T-helper 1 cell treated with Interleukin-12 subunit alpha and Interleukin-12 subunit beta and Interleukin-4 antibody, amounts not matched to agents 30 μg/mL and 1 μg/mL, for 36 hours (primary cell): ENCODE results near the gene TNK2.
A peak's percentile ranks its signal among the peaks of the same experiment; 100 is the strongest.
"Not testable (repeated sequence)": the region's sequence is repeated elsewhere in the genome, so short reads cannot be mapped to it uniquely, and the experiment has no call there.

Source experiments
- H3K27ac Mint-ChIP-seq: one replicate; pipeline ENCODE4 v1.8.0; 2021; ENCODE audit warnings: mild to moderate bottlenecking, mixed read lengths
- H3K27me3 Mint-ChIP-seq: one replicate; pipeline ENCODE4 v1.8.0; 2021; ENCODE audit warnings: low read depth, mixed read lengths
- H3K36me3 Mint-ChIP-seq: one replicate; pipeline ENCODE4 v1.8.0; 2021; ENCODE audit warnings: low read depth, mixed read lengths
- H3K4me1 Mint-ChIP-seq: one replicate; pipeline ENCODE4 v1.8.0; 2021; ENCODE audit warnings: low read depth, mixed read lengths
- H3K4me3 Mint-ChIP-seq: one replicate; pipeline ENCODE4 v1.8.0; 2021; ENCODE audit warnings: mild to moderate bottlenecking, moderate library complexity, mixed read lengths
- H3K9me3 Mint-ChIP-seq: one replicate; pipeline ENCODE4 v1.8.0; 2021; ENCODE audit warnings: mixed read lengths

TNK2 gene

DNA sequence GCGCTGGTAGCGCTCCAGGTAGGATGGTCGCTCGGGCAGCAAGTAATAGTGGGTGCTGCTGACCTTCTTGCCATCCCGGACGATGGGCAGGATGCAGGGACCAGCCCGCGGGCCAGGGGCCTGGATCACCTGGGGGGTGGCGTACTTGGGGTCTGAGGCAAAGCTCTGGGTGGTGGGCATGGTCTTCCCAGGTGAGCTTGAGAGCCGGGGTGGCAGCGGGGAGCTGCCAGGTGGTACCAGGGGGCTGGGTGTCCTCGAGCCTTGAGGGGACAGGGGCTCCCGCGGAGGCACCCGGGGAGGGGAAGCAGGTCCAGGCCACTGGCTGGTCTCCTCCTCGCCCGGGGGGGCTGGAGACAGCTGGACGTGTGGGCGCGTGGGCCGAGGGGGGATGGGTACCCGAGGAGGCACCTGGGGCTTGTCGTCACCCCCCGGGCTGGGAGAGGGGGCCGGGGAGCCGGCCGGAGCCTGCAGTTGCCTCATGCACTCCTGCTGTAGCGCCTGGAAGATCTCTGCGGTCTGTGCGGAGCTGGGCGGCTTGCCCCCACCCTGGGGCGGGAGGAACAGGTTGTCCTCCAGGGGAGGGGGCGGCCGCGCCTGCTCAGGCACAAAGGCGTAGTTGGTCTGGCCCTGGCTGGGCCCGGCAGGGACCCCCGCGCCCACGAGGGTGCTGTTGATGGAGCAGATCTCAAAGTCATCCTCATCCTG is 40.6 kb downstream of the TNK2 start:
- H3K4me3 Mint-ChIP-seq: no peak overlapping the region
- H3K36me3 Mint-ChIP-seq: peaks cover 12% of the 10 kb centered on the region
- no peak overlapping the region for H3K27ac Mint-ChIP-seq
- no peaks in the 10 kb centered on the region for H3K9me3 Mint-ChIP-seq
- H3K27me3 Mint-ChIP-seq: no peaks in the 10 kb centered on the region
- no peaks in the 10 kb centered on the region for H3K4me1 Mint-ChIP-seq

DNA sequence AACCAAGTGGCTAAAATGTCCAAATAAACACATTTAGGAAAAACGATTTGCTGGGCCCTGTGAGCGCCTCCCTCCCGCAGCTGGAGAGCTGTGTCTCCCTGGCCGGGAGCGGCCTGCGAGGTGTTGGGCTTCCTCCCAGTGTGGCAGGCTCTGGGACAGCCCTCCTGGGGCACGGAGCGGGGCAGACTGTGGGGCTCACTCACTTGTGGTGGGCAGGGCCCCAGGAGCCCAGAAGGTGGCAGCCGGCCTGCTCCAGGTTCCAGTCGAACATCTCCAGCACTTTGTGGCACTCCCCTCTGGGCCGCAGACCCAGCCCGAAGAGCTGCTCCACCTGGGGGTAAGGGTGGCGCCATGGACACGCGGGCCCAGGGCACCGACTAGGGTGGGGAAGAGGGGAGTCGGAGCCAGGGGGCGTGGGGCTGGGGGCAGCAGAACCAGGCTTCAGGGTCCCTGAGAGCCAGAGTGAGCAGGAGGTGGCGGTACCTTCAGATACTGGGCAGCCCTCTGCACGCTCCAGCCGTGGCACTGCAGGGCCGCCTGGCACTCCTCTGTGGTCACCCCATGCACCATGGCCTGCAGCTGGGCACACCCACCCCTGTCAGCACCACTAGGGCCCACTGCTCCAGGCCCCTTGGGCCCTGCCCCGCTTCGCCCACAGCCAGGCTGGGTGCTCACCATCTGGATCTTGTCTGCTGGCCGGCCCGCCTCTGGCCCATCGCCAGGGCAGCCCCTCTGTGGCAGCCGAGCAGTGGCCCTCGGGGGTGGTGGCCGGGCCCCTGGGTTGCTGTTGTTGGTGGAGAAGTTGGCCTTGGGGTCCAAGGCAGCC is 41.5 kb downstream of the TNK2 start:
- Mint-ChIP-seq H3K4me3 (no peak overlapping the region), H3K27ac (no peak overlapping the region), H3K9me3 (no peaks in the 10 kb centered on the region), H3K27me3 (no peaks in the 10 kb centered on the region), H3K36me3 (peaks cover 12% of the 10 kb centered on the region), H3K4me1 (no peaks in the 10 kb centered on the region)

DNA sequence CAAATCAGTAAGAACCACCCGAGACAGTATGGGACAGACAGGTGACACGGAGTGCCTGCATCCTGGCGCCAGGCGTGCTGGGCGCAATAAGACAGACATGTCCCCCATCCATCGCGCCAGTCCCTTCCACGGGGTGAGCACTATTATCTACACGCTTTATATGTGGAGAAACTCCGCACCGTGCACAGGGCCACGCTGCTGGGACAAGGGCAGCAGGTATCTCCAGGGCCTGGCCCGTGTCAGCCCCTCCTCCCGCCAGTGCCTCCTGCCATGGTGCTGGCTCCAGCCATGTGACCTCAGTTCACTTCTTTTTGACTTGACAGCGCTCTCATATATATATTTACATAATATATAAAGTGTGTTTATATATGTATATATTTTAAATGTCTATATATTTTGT is 42.6 kb downstream of the TNK2 start:
- Mint-ChIP-seq H3K4me3 (no peak overlapping the region), H3K9me3 (no peaks in the 10 kb centered on the region), H3K27me3 (no peaks in the 10 kb centered on the region), H3K36me3 (peaks cover 12% of the 10 kb centered on the region), H3K27ac (no peak overlapping the region), H3K4me1 (no peaks in the 10 kb centered on the region)

DNA sequence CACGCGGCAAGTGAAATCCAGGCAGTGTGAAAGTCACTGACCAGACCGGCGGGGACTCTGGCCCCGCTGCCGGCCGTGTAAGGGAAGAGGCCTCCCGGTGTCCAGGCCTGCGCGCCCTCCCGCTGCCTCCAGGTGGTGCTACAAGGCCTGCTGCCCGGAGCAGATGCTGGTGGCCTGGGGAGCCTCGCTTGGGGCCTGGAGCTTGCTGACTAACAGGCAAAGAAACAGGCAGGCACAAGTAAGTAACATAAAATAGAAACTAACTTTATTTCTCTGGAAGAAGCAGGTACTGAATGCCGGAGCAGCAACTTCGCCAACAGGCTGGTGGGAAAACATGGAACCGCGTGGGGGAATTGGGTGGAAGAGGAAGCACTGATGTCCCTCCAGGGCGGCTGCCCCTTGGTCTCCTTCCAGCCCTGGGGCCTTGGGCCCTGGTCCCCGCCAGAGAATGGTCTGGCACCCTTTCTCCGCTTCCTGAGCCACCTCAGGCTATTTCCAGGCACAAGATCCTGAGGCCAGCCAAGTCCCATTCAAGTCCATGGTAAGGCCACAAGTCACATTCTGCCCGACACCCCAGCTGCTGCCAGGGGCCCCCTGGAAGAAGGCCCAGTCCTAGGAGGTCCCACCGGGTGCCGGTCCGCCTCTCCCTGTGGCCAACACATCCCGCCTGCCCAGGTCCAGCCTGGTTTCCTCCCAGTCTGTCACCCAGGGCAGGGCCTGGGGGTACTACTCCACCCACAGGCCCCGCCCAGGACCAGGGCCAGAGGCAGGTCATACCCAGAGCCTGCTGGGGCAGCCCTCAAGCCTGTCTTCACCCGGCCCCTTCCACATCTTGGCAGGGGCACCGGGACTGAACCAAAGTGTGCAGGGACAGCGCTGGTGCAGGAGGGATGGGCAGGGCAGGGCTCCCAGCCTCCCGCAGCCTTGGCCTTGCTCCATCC is 45.0 kb downstream of the TNK2 start:
- Mint-ChIP-seq H3K4me3 (no peak overlapping the region), H3K27me3 (peaks cover 4% of the 10 kb centered on the region), H3K36me3 (peaks cover 9% of the 10 kb centered on the region), H3K9me3 (no peaks in the 10 kb centered on the region), H3K27ac (no peak overlapping the region), H3K4me1 (peaks cover 6% of the 10 kb centered on the region)

DNA sequence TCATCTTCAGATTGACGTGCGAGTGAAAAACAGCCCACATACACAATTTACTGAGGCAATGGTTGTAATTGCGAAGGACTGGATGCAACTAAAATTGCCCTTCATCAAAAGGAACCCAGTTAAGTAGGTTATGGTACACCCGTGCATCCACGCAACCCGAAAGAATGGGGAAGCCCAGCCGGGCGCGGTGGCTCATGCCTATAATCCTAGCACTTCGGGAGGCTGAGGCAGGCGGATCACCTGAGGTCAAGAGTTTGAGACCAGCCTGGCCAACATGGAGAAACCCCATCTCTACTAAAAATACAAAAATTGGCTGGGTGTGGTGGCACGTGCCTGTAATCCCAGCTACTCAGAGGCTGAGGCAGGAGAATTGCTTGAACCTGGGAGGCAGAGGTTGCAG is 46.0 kb downstream of the TNK2 start:
- H3K27ac Mint-ChIP-seq, H3K36me3 Mint-ChIP-seq, H3K4me1 Mint-ChIP-seq, H3K9me3 Mint-ChIP-seq, H3K27me3 Mint-ChIP-seq, H3K4me3 Mint-ChIP-seq: not testable (repeated sequence)

DNA sequence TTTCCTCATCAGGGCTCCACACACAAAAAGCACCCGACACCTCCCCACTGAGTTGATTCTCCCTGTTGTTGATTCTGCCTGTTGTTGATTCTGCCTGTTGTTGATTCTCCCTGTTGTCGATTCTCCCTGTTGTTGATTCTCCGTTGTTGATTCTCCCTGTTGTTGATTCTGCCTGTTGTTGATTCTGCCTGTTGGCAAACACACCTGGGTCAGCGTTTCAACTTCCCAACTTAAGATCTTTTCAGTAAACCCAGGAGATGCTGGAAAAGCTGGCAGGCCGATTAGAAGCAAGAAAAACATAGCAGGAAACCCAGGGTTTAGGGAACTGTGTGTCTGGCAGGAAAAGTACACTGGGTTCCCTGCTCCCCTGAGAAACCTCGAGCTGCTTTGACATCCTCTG is 47.9 kb downstream of the TNK2 start:
- Mint-ChIP-seq H3K4me3 (no peak overlapping the region), H3K9me3 (no peaks in the 10 kb centered on the region), H3K36me3 (peaks cover 9% of the 10 kb centered on the region), H3K27ac (no peak overlapping the region), H3K4me1 (peaks cover 6% of the 10 kb centered on the region), H3K27me3 (peaks cover 4% of the 10 kb centered on the region)

DNA sequence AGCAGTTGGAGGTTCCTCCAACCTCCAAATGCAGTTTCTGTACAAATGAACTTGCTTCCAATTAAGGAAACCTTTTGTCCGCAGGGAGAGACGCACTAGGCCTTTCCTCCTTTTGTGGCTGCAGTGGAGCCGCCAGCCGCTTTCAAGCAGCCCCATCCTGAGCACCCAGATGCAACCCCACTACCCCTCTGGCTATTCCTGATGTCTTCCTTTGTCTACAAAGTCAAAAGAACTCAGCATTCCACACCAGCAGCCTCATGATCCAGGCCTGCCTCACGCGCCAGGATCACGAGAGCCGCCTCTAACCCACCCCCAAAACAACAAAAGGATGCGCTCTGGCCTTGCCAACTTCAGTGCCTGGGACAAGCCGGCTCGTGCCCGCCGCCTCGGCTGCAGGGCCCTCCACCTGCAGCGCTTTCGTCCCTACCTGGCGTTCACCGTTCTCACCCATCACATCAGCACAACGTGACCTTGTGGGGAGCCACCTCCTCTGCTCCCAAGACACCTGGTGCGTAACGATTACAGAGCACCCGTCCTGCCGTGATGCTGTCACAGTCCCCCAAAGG is 48.4 kb downstream of the TNK2 start:
- H3K27me3 Mint-ChIP-seq: peaks cover 4% of the 10 kb centered on the region
- H3K9me3 Mint-ChIP-seq: no peaks in the 10 kb centered on the region
- peaks cover 6% of the 10 kb centered on the region for H3K4me1 Mint-ChIP-seq
- peaks cover 9% of the 10 kb centered on the region for H3K36me3 Mint-ChIP-seq
- no peak overlapping the region for H3K27ac Mint-ChIP-seq
- H3K4me3 Mint-ChIP-seq: peak overlapping the region; percentile 65

DNA sequence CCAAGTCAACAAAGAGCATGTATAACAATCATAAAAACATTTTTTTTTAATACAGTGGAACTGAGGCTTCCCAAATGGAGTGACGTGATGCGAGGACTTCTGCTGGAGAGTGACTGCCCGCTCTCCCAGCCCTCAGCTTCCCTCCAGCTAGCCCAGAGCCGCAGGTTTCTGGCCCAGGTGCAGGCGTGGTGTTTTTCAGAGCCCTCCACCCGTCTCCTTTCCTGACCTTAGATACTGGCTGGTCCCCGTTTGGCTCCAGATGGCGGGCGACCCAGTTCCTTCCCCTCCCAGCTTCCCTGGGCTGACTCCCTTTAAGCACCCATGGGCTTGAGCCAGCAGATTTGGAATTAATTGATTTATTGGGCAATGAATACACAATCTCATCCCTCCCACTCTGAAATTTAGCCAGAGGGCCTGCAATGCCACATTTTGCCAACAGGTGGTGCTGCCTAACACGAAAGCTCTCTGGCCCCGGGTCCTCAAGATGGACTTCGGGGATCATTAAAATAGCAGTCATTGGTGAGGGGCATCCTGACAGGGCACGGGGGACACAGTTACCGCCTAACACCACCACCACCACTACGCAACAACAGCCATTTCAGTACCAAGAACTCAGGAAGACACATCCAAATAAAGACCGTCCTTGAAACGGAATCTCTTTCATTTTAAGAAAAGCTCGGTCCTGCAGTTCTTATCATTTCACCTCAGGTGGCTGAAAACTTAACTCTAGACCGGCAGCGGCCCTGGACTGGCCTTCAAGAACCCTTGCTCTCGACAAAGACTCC is 49.1 kb downstream of the TNK2 start:
- H3K27me3 Mint-ChIP-seq: peaks cover 4% of the 10 kb centered on the region
- H3K27ac Mint-ChIP-seq: peak overlapping the region; percentile 41
- no peaks in the 10 kb centered on the region for H3K9me3 Mint-ChIP-seq
- H3K4me3 Mint-ChIP-seq: peak overlapping the region; percentile 65
- peaks cover 6% of the 10 kb centered on the region for H3K4me1 Mint-ChIP-seq
- H3K36me3 Mint-ChIP-seq: peaks cover 6% of the 10 kb centered on the region

DNA sequence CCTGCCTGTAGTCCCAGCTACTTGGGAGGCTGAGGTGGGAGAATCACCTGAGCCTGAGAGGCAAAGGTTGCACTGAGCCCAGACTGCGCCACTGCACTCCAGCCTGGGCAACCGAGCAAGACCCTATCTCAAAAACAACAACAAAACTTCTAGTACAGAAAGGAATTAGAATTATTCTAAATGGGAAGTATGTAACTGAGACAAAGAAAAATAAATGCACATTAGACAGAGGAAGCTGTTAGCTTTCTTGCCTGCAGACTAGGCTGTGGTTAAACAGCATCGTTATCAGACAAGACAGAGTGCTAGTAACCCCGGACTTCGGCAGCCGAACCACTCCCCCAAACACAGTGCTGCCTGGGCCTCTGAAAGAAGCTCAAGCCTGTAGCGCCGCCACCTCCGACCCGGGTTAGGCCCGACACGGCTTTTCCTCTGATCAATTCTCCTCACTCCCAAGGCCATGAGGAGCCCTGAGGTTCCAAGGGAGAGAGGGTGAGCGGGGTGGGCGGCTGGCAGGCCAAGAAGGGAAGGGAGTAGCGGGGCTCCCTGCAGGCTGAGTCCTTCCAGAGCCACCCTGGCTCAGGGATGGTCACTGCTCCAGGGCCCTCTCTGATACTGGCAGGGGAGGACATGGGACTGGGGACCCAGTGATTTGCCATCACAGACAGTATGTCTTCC is 51.8 kb downstream of the TNK2 start:
- no peak overlapping the region for H3K27ac Mint-ChIP-seq
- no peak overlapping the region for H3K4me3 Mint-ChIP-seq
- peaks cover 8% of the 10 kb centered on the region for H3K4me1 Mint-ChIP-seq
- H3K36me3 Mint-ChIP-seq: no peaks in the 10 kb centered on the region
- peaks cover 4% of the 10 kb centered on the region for H3K27me3 Mint-ChIP-seq
- H3K9me3 Mint-ChIP-seq: no peaks in the 10 kb centered on the region

DNA sequence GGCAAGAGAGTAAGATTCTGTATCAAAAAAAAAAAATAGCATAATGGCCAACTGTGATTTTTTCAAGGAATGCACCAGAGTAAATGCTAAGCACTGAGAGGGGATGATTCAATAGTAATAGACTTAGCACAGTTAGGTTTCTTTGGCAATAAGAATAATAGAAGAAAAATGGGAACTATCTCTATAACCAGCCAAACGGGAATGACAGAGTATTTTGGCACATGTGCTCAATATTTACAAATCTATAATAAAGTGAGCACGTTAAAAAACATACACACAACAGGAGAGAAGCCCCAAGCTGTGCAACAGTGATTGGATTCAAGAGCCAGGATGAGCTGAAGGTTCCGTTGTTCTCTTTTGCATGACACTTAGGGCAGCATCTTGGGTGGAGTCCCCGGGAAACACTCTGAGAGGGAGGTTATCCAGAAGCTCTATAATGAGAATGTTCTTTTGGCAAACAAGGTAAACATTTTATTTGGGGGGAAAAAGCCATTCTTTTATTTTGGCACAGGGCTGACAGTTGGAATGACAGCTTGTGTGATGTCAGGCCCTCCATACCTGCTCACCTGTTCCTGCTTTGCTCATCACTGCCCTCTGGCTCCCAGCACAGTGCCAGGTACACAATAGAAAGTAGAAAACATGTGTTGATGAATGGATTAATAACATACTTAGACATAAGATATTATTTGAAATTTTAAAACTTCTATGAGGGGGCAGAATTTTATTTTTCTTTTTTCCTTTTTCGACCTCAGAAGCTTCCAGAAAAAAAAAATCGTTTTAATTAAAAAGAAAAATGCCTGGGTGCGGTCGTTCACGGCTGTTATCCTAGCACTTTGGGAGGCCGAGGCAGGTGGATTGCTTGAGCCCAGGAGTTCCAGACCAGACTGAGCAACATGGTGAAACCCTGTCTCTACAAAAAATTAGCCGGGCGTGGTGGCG is 52.6 kb downstream of the TNK2 start:
- Mint-ChIP-seq H3K36me3 (no peaks in the 10 kb centered on the region), H3K4me3 (no peak overlapping the region), H3K4me1 (peaks cover 8% of the 10 kb centered on the region), H3K27ac (no peak overlapping the region), H3K27me3 (peaks cover 4% of the 10 kb centered on the region), H3K9me3 (no peaks in the 10 kb centered on the region)

DNA sequence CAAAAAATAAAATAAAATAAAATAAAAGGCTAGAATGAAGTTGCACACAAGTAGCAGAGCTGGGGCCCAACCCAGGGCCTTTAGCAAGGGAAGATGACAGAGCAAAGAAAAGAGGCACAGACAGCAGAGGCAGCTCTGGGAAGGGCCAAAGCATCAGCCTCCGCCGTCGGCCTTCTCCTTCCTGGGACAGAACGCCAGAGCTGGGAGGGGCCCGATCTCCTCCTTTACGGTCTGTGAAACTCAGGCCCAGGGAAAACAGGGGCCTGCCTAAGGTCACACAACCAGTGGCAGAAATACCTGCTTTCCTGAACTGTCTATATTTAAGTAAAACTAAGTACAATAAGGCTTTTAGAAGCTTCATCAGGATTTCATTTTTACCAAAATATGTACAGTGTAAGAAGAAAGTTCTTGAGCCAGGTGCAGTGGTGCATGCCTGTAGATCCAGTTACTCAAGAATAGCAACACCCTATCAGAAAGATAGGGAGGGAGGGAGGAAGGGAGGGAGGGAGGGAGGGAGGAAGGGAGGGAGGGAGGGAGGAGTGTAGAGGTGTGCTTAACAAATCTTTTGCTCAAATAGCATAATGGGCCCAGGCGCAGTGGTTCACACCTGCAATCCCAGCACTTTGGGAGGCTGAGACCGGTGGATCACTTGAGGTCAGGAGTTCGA is 53.6 kb downstream of the TNK2 start:
- peaks cover 8% of the 10 kb centered on the region for H3K4me1 Mint-ChIP-seq
- H3K9me3 Mint-ChIP-seq: no peaks in the 10 kb centered on the region
- no peaks in the 10 kb centered on the region for H3K36me3 Mint-ChIP-seq
- H3K4me3 Mint-ChIP-seq: no peak overlapping the region
- H3K27ac Mint-ChIP-seq: no peak overlapping the region
- peaks cover 4% of the 10 kb centered on the region for H3K27me3 Mint-ChIP-seq

DNA sequence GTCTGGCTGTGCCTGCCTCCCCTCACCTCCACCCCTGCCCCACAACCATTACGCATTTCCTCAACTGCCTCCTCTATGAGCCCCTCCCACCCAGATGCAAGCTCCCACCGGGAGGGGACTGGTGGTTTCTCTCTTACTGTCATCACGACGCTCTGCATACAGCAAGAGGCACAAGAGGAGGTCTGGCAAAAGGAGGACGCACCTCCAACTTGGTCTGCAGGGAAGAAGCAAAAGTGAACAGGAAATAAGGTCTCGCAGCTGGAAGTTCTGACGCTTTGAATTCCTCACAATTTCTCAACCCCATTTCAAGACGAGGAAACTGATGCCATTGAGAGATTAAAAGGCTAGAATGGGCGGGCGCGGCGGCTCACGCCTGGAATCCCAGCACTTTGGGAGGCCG is 54.4 kb downstream of the TNK2 start:
- Mint-ChIP-seq H3K4me3 (no peak overlapping the region), H3K4me1 (peaks cover 4% of the 10 kb centered on the region), H3K36me3 (no peaks in the 10 kb centered on the region), H3K27ac (no peak overlapping the region), H3K27me3 (no peaks in the 10 kb centered on the region), H3K9me3 (no peaks in the 10 kb centered on the region)
